Brain microvascular endothelial cell (primary cell): ENCODE measurements around the gene SF3B5.
"Not testable (repeated sequence)": the region's sequence is repeated elsewhere in the genome, so short reads cannot be mapped to it uniquely, and the experiment has no call there.

ENCODE experiments used
- DNase-seq: peaks from one replicate; pipeline ENCODE4 v3.0.0-alpha.2; 2020
- H3K27ac ChIP-seq: fragments of 250-450 bp; sonication (Bioruptor Pico); 2 replicates; pipeline ENCODE4 v1.5.1; 2020; ENCODE audit warnings: mild to moderate bottlenecking, moderate library complexity
- H3K27me3 ChIP-seq: fragments of 250-450 bp; sonication (Bioruptor Pico); replicated peaks from 2 replicates; pipeline ENCODE4 v1.5.1; 2020; ENCODE audit warnings: mild to moderate bottlenecking
- H3K36me3 ChIP-seq: fragments of 250-450 bp; sonication (Bioruptor Pico); replicated peaks from 2 replicates; pipeline ENCODE4 v1.5.1; 2020; ENCODE audit warnings: mild to moderate bottlenecking
- H3K4me3 ChIP-seq: 2 replicates; pipeline ENCODE4 v1.5.1; 2011; ENCODE audit warnings: low read depth, mild to moderate bottlenecking, control low read depth, low read length, moderate library complexity
- CTCF ChIP-seq: IDR thresholded peaks from 2 replicates; pipeline ENCODE4 v1.5.1; 2011; ENCODE audit warnings: low read depth, mild to moderate bottlenecking, moderate library complexity, low read length, control low read depth, inconsistent platforms; ENCODE audit errors: missing control alignments
- in situ Hi-C: cut with HindIII; loops from 2 replicates; pipeline ENCODE4 v1.10.0; 2017; ENCODE audit warnings: low sequenced_read_pairs, low pct_ligation_motif_present

Gene SF3B5

GRCh38 chr6:144052488-144052887 is 42.9 kb downstream of the SF3B5 start:
- Histone ChIP-seq H3K36me3 (no peaks in the 10 kb centered on the region), H3K27me3 (no peaks in the 10 kb centered on the region), H3K4me3 (no peak overlapping the region), H3K27ac (no peak overlapping the region)
- no peak for DNase-seq
- in situ Hi-C loops: no loop called here
- TF ChIP-seq CTCF: no peak

DNA sequence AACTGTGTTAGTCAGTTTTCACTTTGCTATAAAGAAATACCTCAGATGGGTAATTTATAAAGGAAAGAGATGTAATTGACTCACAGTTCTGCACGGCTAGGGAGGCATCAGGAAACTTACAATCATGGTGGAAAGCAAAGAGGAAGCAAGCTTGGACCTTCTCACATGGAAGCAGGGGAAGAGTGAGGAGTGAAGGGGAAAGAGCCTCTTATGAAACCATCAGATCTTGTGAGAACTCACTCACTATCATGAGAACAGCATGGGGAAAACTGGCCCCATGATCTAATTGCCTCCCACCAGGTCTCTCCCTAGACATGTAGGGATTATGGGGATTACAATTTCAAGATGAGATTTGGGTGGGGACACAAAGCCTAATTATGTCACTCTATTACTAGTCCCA is 46.0 kb downstream of the SF3B5 start:
- H3K4me3 ChIP-seq: no peak overlapping the region
- in situ Hi-C loops: no loop called here
- no peaks in the 10 kb centered on the region for H3K36me3 ChIP-seq
- no peak for TF ChIP-seq CTCF
- no peaks in the 10 kb centered on the region for H3K27me3 ChIP-seq
- no peak overlapping the region for H3K27ac ChIP-seq
- DNase-seq: no peak

DNA sequence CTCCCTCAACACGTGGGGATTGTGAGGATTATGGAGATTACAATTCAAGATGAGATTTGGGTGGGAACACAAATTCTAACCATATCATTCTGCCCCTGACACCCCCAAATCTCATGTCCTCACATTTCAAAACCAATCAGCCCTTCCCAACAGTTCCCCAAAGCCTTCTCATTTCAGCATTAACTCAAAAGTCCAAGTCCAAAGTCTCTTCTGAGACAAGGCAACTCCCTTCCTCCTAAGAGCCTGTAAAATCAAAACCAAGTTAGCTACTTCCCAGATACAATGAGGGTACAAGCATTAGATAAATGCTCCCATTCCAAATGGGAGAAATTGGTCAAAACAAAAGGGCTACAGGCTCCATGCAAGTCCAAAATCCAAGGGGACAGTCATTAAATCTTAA is 47.7 kb downstream of the SF3B5 start:
- H3K4me3 ChIP-seq: no peak overlapping the region
- H3K36me3 ChIP-seq: no peaks in the 10 kb centered on the region
- no peaks in the 10 kb centered on the region for H3K27me3 ChIP-seq
- no peak for TF ChIP-seq CTCF
- in situ Hi-C loops: no loop called here
- no peak overlapping the region for H3K27ac ChIP-seq
- DNase-seq: no peak

DNA sequence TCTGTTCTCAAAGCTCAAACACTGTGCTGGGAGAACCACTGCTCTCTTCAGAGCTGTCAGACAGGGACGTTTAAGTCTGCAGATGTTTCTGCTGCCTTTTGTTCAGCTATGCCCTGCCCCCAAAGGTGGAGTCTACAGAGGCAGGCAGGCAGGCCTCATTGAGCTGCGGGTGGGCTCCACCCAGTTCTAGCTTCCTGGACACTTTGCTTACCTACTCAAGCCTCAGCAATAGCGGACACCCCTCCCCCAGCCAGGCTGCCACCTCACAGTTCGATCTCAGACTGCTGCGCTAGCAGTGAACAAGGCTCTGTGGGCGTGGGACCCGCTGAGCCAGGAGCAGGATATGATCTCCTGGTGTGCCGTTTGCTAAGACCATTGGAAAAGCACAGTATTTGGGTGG is 48.7 kb downstream of the SF3B5 start:
- H3K27ac ChIP-seq, H3K27me3 ChIP-seq, H3K4me3 ChIP-seq, H3K36me3 ChIP-seq, DNase-seq, in situ Hi-C loops: not testable (repeated sequence)

DNA sequence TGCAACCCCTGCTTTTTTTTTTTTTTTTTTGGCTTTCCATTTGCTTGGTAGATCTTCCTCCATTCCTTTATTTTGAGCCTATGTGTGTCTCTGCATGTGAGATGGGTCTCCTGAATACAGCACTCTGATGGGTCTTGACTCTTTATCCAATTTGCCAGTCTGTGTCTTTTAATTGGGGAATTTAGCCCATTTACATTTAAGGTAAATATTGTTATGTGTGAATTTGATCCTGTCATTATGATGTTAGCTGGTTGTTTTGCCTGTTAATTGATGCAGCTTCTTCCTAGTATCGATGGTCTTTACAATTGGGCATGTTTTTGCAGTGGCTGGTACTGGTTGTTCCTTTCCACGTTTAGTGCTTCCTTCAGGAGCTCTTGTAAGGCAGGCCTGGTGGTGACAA is 50.4 kb downstream of the SF3B5 start:
- H3K36me3 ChIP-seq, H3K4me3 ChIP-seq, H3K27me3 ChIP-seq, H3K27ac ChIP-seq, in situ Hi-C loops, DNase-seq: not testable (repeated sequence)
